Lung (tissue), 12 donors: ENCODE measurements around the gene FHOD1. TPM values are rescaled to one million over a fixed set of nuclear protein-coding genes. Genes with fewer than 3 reads are reported as not detected.
A peak's percentile ranks its signal among the peaks of the same experiment; 100 is the strongest.

Experiments used
- ATAC-seq: fragments of 200-7000 bp; cut with Tn5 transposase; one replicate; pipeline ENCODE4 v1.9.1; 2020; ENCODE audit warnings: moderate number of reproducible peaks; ENCODE audit not compliant: insufficient read depth, low FRiP score
- DNase-seq, 3 donors: peaks; one replicate each; pipeline ENCODE4 v3.0.0-alpha.2; 2013 to 2017
- H3K27ac ChIP-seq, 2 donors: one replicate each; pipeline ENCODE4 v1.5.1; 2013; ENCODE audit warnings: mild to moderate bottlenecking in 2 of 2, moderate library complexity in 2 of 2, control low read depth in 1 of 2, inconsistent platforms in 1 of 2, low read depth in 1 of 2, low read length in 1 of 2
- H3K27me3 ChIP-seq, 3 donors: one replicate each; pipeline ENCODE4 v1.5.1; 2013; ENCODE audit warnings: low read length in 2 of 3; ENCODE audit not compliant: control insufficient read depth in 3 of 3, insufficient read depth in 3 of 3
- H3K36me3 ChIP-seq, 4 donors: one replicate each; pipeline ENCODE4 v1.5.1; 2013; ENCODE audit warnings: low read length in 4 of 4, mild to moderate bottlenecking in 1 of 4, moderate library complexity in 1 of 4; ENCODE audit not compliant: control insufficient read depth in 4 of 4, insufficient read depth in 4 of 4
- H3K4me1 ChIP-seq, 5 donors: one replicate each; pipeline ENCODE4 v1.5.1; 2013; ENCODE audit warnings: low read length in 5 of 5, mild to moderate bottlenecking in 2 of 5, moderate library complexity in 1 of 5; ENCODE audit not compliant: control insufficient read depth in 5 of 5, insufficient read depth in 5 of 5
- H3K4me3 ChIP-seq: one replicate; pipeline ENCODE4 v1.5.1; 2013; ENCODE audit warnings: mild to moderate bottlenecking, control low read depth, moderate library complexity
- H3K9ac ChIP-seq, 2 donors: one replicate each; pipeline ENCODE4 v1.5.1; 2013; ENCODE audit warnings: low read length in 2 of 2, control low read depth in 1 of 2; ENCODE audit not compliant: insufficient read depth in 1 of 2
- H3K9me3 ChIP-seq, 4 donors: one replicate each; pipeline ENCODE4 v1.5.1; 2013; ENCODE audit warnings: low read length in 3 of 4, mild to moderate bottlenecking in 1 of 4, moderate library complexity in 1 of 4; ENCODE audit not compliant: control insufficient read depth in 4 of 4, insufficient read depth in 3 of 4
- CTCF ChIP-seq: IDR thresholded peaks from 2 replicates; pipeline ENCODE4 v1.5.1; 2012; ENCODE audit warnings: mild to moderate bottlenecking; ENCODE audit errors: control extremely low read depth, extremely low read depth
- WGBS, 2 donors: extraction: QIAGEN DNeasy Blood & Tissue Kit; methylation state at CpG; one replicate each; pipeline ENCODE4 v1.1.7; 2013; 5-methylcytosine and 5-hydroxymethylcytosine counted together
- polyA plus RNA-seq, 2 donors: library from polyadenylated mRNA; stranded (reverse); fragments of 200-250 nt; gene quantifications; one replicate each; pipeline ENCODE4 v1.2.1, GENCODE V29; 2013
- total RNA-seq, 2 donors: library from RNA; depleted of rRNA in 1 of 2; stranded (reverse); fragments of >200 nt in 1 of 2; gene quantifications; one replicate each; pipeline ENCODE4 v1.2.1, GENCODE V29; 2014 to 2021
- donor health status: control.
- donor health status: control.
- donor health status: Bipolar disorder and iron deficiency.
- donor health status: healthy.
- donor health status: DM: yes; HTN: yes; CAD: no.

The FHOD1 gene
- total and polyA plus RNA-seq, 4 donors = 51.3 to 129 (median 65.5) TPM

- WGBS, 2 donors = 76 to 79% methylated on average over 4 of the region's 4 CpGs
- no peak overlapping the region for H3K4me3 ChIP-seq
- H3K4me1 ChIP-seq = no peaks in the 10 kb centered on the region
- no peak overlapping the region for H3K9ac ChIP-seq
- no peaks in the 10 kb centered on the region for H3K27me3 ChIP-seq
- DNase-seq (peak in 2 of 3 donors; percentile 53 to 66), ATAC-seq (no peak)
- TF ChIP-seq CTCF = peak; percentile 17
- no peak overlapping the region for H3K27ac ChIP-seq
- H3K9me3 ChIP-seq = no peaks in the 10 kb centered on the region
- peaks cover 0 to 40% (median 8%) of the 10 kb centered on the region in 4 donors for H3K36me3 ChIP-seq
Observed at GRCh38 chr16:67260426-67261063, 13.3 kb upstream of the FHOD1 start.

GRCh38 chr16:67259705-67260104 lies 12.4 kb upstream of the FHOD1 start:
- H3K36me3 ChIP-seq = peaks cover 0 to 40% (median 8%) of the 10 kb centered on the region in 4 donors
- no peaks in the 10 kb centered on the region for H3K9me3 ChIP-seq
- no peak overlapping the region for H3K4me3 ChIP-seq
- H3K27me3 ChIP-seq = no peaks in the 10 kb centered on the region
- no peak for TF ChIP-seq CTCF
- H3K4me1 ChIP-seq = no peaks in the 10 kb centered on the region
- H3K27ac ChIP-seq = no peak overlapping the region
- WGBS, 2 donors = 95 to 96% methylated on average over 12 of the region's 12 CpGs
- no peak for ATAC-seq
- no peak for DNase-seq
- H3K9ac ChIP-seq = no peak overlapping the region

- TF ChIP-seq CTCF = no peak
- DNase-seq = peak in 1 of 3 donors; percentile 25
Observed at GRCh38 chr16:67258161-67258835, 11.0 kb upstream of the FHOD1 start.

More at GRCh38 chr16:67258161-67258835, 11.0 kb upstream of the FHOD1 start:
- peaks cover 0 to 40% (median 8%) of the 10 kb centered on the region in 4 donors for H3K36me3 ChIP-seq
- H3K4me3 ChIP-seq = no peak overlapping the region
- H3K27me3 ChIP-seq = no peaks in the 10 kb centered on the region
- no peak for ATAC-seq
- H3K4me1 ChIP-seq = no peaks in the 10 kb centered on the region
- H3K9me3 ChIP-seq = no peaks in the 10 kb centered on the region
- H3K27ac ChIP-seq = no peak overlapping the region
- H3K9ac ChIP-seq = no peak overlapping the region
- WGBS, 2 donors = 87 to 91% methylated on average over 11 of the region's 11 CpGs
